ENCODE measurements around the gene MGMT. TPM values are rescaled to one million over a fixed set of nuclear protein-coding genes. Genes with fewer than 3 reads are reported as not detected.
"Not testable (repeated sequence)": the region's sequence is repeated elsewhere in the genome, so short reads cannot be mapped to it uniquely, and the experiment has no call there.

Gene MGMT
- 10 to 100 TPM in 11 of 12 donors, not detected in 1; 11.3 to 18.1 (median 13.5) TPM for polyA plus RNA-seq (ENCODE audit: insufficient read length in 12 of 12)
- long read RNA-seq, donor 1, transcript MGMT-201 (5 exons, 1,759 nt), result major isoform, 47 of 47 reads
- long read RNA-seq, donor 1, partial matches to known transcripts, result 0 of 47 reads
- long read RNA-seq, donor 1, other reads (novel, unspliced or antisense), result 0 of 47 reads
- long read RNA-seq, donor 2, transcript MGMT-201 (5 exons, 1,759 nt), result major isoform, 28 of 29 reads
- long read RNA-seq, donor 2, partial matches to known transcripts, result 0 of 29 reads
- long read RNA-seq, donor 2, other reads (novel, unspliced or antisense), result 0 of 29 reads
- long read RNA-seq, donor 3, partial matches to known transcripts, result 0 of 5 reads
- long read RNA-seq, donor 3, other reads (novel, unspliced or antisense), result 0 of 5 reads
- long read RNA-seq, donor 4, transcript MGMT-201 (5 exons, 1,759 nt), result major isoform, 13 of 14 reads
- long read RNA-seq, donor 4, partial matches to known transcripts, result 0 of 14 reads
- long read RNA-seq, donor 4, other reads (novel, unspliced or antisense), result 0 of 14 reads
- long read RNA-seq, donor 5, result 0 reads
- long read RNA-seq, donor 6, transcript MGMT-201 (5 exons, 1,759 nt), result major isoform, 12 of 12 reads
- long read RNA-seq, donor 6, partial matches to known transcripts, result 0 of 12 reads
- long read RNA-seq, donor 6, other reads (novel, unspliced or antisense), result 0 of 12 reads
- long read RNA-seq, donor 7, transcript MGMT-201 (5 exons, 1,759 nt), result major isoform, 14 of 14 reads
- long read RNA-seq, donor 7, partial matches to known transcripts, result 0 of 14 reads
- long read RNA-seq, donor 7, other reads (novel, unspliced or antisense), result 0 of 14 reads
- long read RNA-seq, donor 8, transcript MGMT-201 (5 exons, 1,759 nt), result major isoform, 23 of 24 reads
- long read RNA-seq, donor 8, partial matches to known transcripts, result 0 of 24 reads
- long read RNA-seq, donor 8, other reads (novel, unspliced or antisense), result 0 of 24 reads
- long read RNA-seq, donor 9, transcript MGMT-201 (5 exons, 1,759 nt), result major isoform, 13 of 14 reads
- long read RNA-seq, donor 9, partial matches to known transcripts, result 0 of 14 reads
- long read RNA-seq, donor 9, other reads (novel, unspliced or antisense), result 0 of 14 reads
- long read RNA-seq, donor 10, transcript MGMT-201 (5 exons, 1,759 nt), result major isoform, 29 of 30 reads
- long read RNA-seq, donor 10, partial matches to known transcripts, result 0 of 30 reads
- long read RNA-seq, donor 10, other reads (novel, unspliced or antisense), result 0 of 30 reads
- long read RNA-seq, donor 11, transcript MGMT-201 (5 exons, 1,759 nt), result major isoform, 30 of 31 reads
- long read RNA-seq, donor 11, partial matches to known transcripts, result 0 of 31 reads
- long read RNA-seq, donor 11, other reads (novel, unspliced or antisense), result 0 of 31 reads

GRCh38 chr10:129466703-129467358, at the start of gene MGMT:
Gene MGMT (plus strand): TSS chr10:129467241.
- peak; percentile 90 for DNase-seq

GRCh38 chr10:129417870-129418269, 49.2 kb upstream of the MGMT start:
- DNase-seq, result peak; percentile 60

DNA sequence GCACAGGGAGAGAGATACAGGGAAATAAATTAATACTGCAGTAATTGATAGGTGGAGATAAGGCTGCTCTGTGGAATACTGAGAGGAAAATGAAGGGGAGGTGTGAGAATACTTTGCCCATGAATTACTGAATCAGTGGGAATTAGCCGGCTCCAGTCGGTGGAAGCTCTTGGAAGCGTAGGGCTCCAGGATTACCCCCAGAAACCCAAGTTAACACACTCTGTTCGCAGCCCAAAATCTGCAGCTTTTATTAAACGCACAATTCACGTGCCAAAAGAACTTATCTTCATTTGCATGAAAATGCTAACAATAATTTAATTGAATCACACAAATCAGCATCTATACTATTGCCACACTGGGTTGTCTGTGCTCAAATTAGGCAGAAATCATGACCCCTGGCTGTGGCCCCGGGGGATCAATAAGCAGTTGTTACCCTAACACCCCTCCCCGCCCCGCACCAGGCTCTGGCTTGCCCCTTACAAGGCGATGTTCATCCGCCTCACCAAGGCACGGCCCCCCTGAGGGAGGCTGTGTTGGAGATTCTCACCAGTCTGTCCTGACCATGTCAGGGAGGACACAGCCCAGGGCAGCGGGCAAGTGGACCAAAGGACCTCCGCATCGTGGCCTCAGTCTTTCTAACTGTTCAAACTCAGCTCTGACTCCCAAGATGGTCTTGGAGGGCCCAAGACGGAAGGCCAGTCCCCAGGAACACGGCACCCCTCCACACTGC, 48.4 kb upstream of the MGMT start:
- no peak for DNase-seq

- no peak for DNase-seq
These were observed 47.6 kb upstream of the MGMT start for GRCh38 chr10:129419397-129419796.

DNA sequence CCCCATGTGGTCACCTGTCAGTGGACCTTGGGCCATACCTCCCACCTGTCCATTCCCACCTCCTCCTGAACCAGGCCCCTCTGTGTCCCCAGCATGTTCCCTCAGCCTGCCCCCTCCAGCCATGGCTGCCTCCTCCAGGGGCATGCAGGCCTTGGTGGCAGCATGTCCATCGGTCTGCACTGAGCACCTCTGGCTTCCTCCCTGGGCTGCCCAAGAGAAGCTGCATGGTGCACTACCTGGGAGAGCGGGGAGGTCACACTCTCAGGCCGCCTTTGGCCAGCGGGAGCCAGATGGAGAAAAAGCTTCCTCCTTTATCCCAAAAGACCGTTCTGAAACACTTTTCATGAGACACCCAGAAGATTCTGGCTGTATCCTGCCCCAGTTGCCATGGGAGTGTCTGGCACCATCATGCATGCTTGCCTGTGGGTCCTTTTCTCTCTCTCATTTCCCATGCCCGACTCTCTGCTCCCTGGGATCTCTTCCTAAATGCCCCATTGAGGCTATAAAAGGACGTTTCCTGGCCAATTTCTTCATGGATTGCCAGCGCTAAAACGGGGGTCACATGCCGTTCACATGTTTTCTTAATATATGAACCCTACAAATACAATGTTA, 45.5 kb upstream of the MGMT start:
- DNase-seq, result no peak

DNA sequence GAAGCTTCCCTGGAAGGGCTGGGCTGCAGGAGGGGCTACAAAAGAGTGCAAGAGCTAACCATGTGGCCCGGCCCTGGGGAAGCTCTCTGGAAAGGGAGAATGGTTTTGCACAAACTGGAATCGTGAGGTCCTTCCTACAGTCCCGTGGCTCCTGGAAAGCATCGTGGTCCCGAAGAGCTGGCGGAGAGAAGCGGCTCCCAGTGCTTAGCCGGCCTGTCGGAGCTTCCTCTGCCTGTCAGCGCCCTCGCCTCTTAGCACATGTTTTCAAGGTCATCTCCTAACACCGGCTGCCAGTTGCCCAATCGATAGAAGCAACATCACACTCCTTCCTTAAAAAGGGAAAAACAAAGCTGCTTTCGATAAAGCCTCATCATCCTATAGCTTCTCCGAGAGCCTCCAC, 42.1 kb upstream of the MGMT start:
- no peak for DNase-seq

DNA sequence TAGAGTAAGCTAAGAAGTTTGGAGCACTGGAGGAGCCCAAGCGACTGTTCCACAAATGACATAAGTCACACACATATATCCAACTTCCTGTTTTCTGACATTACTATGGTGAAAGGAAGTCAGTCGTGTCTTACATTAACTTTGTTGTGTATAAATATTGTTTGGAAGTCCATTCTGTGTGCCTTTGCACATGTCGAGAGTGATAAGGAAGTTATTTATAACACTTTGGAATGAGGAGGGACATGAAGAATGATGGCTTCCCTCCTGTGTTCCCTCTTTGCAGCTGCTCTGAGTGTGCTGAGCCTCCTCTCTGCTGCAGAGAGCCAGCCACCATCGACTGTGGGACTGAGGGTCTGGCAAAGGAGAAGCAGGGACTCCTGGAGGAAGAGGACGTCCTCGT, 40.4 kb upstream of the MGMT start:
- DNase-seq, result no peak

DNA sequence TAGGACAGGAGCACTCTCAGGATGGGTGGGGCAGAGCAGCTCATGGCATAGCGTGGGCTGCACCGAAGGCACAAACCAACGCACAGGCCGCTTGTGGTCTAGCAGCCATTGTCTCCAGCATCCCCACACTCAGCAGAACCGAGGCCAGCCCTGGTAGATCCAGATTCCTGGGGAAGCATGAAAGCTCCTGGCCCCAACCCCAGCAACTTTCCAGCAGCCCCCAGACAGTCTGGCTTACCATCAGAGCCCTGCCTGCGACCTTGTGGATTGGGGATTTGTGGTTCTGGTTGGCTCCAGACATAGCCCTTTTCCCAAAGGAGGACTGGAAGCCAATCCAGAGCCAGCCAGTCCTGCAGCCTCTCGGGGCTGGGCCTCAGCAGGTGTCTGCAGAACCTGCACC, 33.8 kb upstream of the MGMT start:
- no peak for DNase-seq

DNA sequence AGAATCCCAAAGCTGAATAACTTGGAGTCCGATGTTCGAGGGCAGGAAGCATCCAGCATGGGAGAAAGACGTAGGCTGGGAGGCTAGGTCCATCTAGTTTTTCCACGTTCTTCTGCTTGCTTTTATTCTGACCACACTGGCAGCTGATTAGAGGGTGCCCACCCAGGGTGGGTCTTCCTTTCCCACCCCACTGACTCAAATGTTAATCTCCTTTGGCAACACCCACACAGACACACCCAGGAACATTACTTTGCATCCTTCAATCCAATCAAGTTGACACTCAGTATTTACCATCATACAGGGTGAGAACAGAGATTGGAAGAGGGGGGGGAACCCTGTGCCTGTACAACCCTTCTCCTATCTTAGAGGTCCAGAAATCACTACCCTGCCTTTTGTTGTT, 31.3 kb upstream of the MGMT start:
- not testable (repeated sequence) for DNase-seq

GRCh38 chr10:129438024-129438423, 29.0 kb upstream of the MGMT start:
- no peak for DNase-seq

DNA sequence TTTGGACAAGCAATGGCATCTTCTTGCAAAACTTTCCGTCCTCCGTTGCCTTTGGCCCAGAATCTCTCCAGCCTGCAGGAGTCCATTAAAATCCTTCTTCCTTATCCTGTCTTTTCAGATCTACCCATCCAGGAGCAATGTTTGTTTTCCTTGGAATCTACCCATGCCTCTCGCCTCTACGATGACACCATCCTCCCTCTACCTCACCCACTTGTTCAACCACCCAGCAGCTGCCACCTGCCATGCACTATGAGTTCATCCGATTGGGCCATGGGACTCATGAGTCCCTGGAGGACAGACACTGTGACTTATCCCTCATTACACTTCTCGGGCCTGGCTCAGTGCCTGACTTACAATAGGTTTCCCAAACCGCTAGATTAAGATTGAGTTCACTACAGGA, 26.8 kb upstream of the MGMT start:
- no peak for DNase-seq

- DNase-seq, result no peak
These were observed 26.2 kb upstream of the MGMT start for GRCh38 chr10:129440722-129441316.

GRCh38 chr10:129441372-129442009, 25.6 kb upstream of the MGMT start:
- DNase-seq, result no peak

DNA sequence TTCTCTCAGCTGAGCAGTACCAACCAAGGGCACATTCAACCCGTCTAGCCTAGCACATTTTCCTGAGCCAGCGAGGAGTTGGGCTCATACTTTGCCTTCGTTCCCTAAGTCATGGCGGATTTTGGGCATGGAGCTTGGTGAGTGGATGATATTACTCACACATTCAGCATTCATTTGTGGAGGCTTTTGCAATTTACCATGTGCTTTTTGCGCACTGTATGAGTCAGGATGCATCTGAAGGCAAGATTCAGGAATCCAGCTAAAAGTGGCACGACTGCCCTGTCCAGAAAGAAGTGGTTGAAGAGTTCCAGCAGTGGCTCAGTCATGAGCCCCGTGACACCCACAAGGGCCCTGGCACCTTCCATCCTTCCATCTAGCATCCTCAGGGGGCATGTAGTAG, 24.2 kb upstream of the MGMT start:
- no peak for DNase-seq

DNA sequence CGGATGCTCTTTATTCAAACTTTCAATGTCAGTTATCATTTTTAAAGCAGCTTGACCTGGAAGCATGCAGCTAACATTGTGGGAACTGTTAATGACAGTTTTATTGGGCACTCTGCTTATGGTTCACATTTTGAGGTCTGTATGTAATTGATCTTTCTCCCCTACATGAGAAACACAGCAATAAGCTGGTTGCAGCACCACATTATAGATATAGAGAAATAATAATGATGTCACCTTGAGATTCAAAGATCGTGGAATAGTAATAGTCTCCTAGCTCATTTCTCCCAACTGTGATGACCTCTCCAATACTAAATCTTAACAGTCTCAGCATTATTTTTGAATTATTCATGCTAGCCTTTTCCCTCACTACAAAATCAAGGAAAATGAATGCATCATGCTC, 22.7 kb upstream of the MGMT start:
- DNase-seq, result no peak

- no peak for DNase-seq
These were observed 21.4 kb upstream of the MGMT start for GRCh38 chr10:129445436-129446182.

GRCh38 chr10:129446183-129446581, 20.9 kb upstream of the MGMT start:
- DNase-seq, result no peak

DNA sequence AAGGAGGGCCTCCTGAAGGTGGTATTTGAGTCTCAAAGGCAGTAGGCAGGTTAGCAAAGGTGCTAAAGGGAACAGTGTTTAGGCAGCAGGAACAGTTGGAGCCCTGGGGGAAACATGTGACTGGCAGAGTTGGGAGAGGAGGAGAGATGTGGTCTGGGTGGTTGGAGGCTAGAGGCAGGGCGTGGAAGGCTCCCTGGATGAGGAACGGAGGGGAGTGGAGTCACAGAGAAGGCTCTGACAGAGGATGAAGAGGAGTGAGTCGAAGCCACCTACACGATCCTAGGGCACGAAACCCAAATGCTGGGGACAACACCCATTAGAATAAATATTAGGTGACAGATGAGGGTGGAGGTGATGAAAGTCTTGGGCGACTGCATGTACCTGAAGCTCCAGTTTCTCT, 19.6 kb upstream of the MGMT start:
- no peak for DNase-seq
